Fibroblast of lung (primary cell): Measurements from ENCODE around the gene HSPA5. TPM values are rescaled to one million over a fixed set of nuclear protein-coding genes. Genes with fewer than 3 reads are reported as not detected.
A peak's percentile ranks its signal among the peaks of the same experiment; 100 is the strongest.

Experiments
- DNase-seq, 2 donors: peaks; one replicate each; pipeline versions ENCODE4 v3.0.0 to v3.0.0-alpha.2; 2010; ENCODE audit warnings: low read depth in 2 of 2
- H2AFZ ChIP-seq: 2 replicates; pipeline ENCODE4 v1.5.1; 2012; ENCODE audit warnings: low read length, control low read depth, inconsistent platforms
- H3K27ac ChIP-seq: 2 replicates; pipeline ENCODE4 v1.5.1; 2011; ENCODE audit warnings: low read length, control low read depth; ENCODE audit not compliant: insufficient read depth
- H3K27me3 ChIP-seq: 2 replicates; pipeline ENCODE4 v1.5.1; 2011; ENCODE audit warnings: mild to moderate bottlenecking, low read length; ENCODE audit not compliant: control insufficient read depth, insufficient read depth
- H3K36me3 ChIP-seq: 2 replicates; pipeline ENCODE4 v1.5.1; 2011; ENCODE audit warnings: low read length; ENCODE audit not compliant: control insufficient read depth, insufficient read depth
- H3K4me1 ChIP-seq: 2 replicates; pipeline ENCODE4 v1.5.1; 2011; ENCODE audit warnings: low read length; ENCODE audit not compliant: control insufficient read depth, insufficient read depth; ENCODE audit errors: extremely low read depth
- H3K4me2 ChIP-seq: 2 replicates; pipeline ENCODE4 v1.5.1; 2011; ENCODE audit warnings: low read length, control low read depth; ENCODE audit not compliant: insufficient read depth; ENCODE audit errors: extremely low read depth
- H3K4me3 ChIP-seq, 4 experiments: fragments of 200-600 bp in 1 of 4; sonication (generic) in 1 of 4; replicated peaks in 1 of 4; 2 replicates each; pipeline ENCODE4 v1.5.1; 2011 to 2016; ENCODE audit warnings: low read length in 4 of 4, low read depth in 3 of 4, mild to moderate bottlenecking in 3 of 4, control low read depth in 2 of 4, inconsistent platforms in 1 of 4, mixed read lengths in 1 of 4; ENCODE audit not compliant: insufficient read depth in 1 of 4; ENCODE audit errors: control extremely low read depth in 1 of 4
- H3K79me2 ChIP-seq: 2 replicates; pipeline ENCODE4 v1.5.1; 2012; ENCODE audit warnings: mild to moderate bottlenecking, low read length, inconsistent platforms; ENCODE audit not compliant: control insufficient read depth, insufficient read depth
- H3K9ac ChIP-seq: 2 replicates; pipeline ENCODE4 v1.5.1; 2011; ENCODE audit warnings: mild to moderate bottlenecking, low read length, control low read depth; ENCODE audit not compliant: insufficient read depth
- H3K9me3 ChIP-seq: 2 replicates; pipeline ENCODE4 v1.5.1; 2012; ENCODE audit warnings: low read depth, low read length; ENCODE audit not compliant: control insufficient read depth, insufficient read depth
- H4K20me1 ChIP-seq: 2 replicates; pipeline ENCODE4 v1.5.1; 2011; ENCODE audit warnings: low read length; ENCODE audit not compliant: control insufficient read depth, insufficient read depth; ENCODE audit errors: extremely low read depth
- EZH2 ChIP-seq: IDR thresholded peaks from 2 replicates; pipeline ENCODE4 v1.5.1; 2012; ENCODE audit warnings: low read length, control low read depth, mild to moderate bottlenecking; ENCODE audit errors: missing control alignments
- polyA plus RNA-seq, 2 donors: library from polyadenylated mRNA; depleted of rRNA in 1 of 2; stranded (reverse) in 1 of 2; unstranded in 1 of 2; fragments of >200 nt; gene quantifications; 2 replicates each; pipeline ENCODE4 v1.2.1, GENCODE V29; 2011 to 2012; ENCODE audit warnings: missing spikeins in 1 of 2
- total RNA-seq: library from RNA; depleted of rRNA; stranded (reverse); fragments of >200 nt; gene quantifications from 2 replicates; pipeline ENCODE4 v1.2.1, GENCODE V29; 2014
- TF ChIP-seq, protein P1 (sequence below), 2 donors: IDR thresholded peaks in 1 of 2; conservative IDR thresholded peaks in 1 of 2; 1 replicate in 1 of 2; 2 replicates in 1 of 2; pipeline ENCODE4 v1.5.1; 2011 to 2012; ENCODE audit warnings: low read length in 2 of 2, control low read depth in 1 of 2, inconsistent platforms in 1 of 2, low read depth in 1 of 2, mild to moderate bottlenecking in 1 of 2

Gene HSPA5
- total and polyA plus RNA-seq, 2 donors (not counting 1 experiment from before 2014, with no cell fraction given): 339 to 482 TPM

GRCh38 chr9:125261501-125262293 lies 20.6 kb upstream of the HSPA5 start, which contains the start of gene GAPVD1:
Gene GAPVD1 (plus strand): TSS chr9:125261826. CDS start chr9:125298922, 37,096 bp downstream.
- H3K79me2 ChIP-seq: peaks cover 44% of the 10 kb centered on the region

GRCh38 chr9:125260561-125260960 lies 19.4 kb upstream of the HSPA5 start:
- Histone ChIP-seq H3K27me3 (no peaks in the 10 kb centered on the region), H3K9ac (no peak overlapping the region), H3K9me3 (no peaks in the 10 kb centered on the region), H2AFZ (no peak overlapping the region), H3K79me2 (peaks cover 38% of the 10 kb centered on the region), H3K36me3 (peaks cover 2% of the 10 kb centered on the region), H3K4me3 (no peak overlapping the region), H3K27ac (no peak overlapping the region), H4K20me1 (no peaks in the 10 kb centered on the region), H3K4me1 (peaks cover 3% of the 10 kb centered on the region), H3K4me2 (no peak overlapping the region)
- DNase-seq: peak in 1 of 2 donors; percentile 39
- TF ChIP-seq, protein P1, sequence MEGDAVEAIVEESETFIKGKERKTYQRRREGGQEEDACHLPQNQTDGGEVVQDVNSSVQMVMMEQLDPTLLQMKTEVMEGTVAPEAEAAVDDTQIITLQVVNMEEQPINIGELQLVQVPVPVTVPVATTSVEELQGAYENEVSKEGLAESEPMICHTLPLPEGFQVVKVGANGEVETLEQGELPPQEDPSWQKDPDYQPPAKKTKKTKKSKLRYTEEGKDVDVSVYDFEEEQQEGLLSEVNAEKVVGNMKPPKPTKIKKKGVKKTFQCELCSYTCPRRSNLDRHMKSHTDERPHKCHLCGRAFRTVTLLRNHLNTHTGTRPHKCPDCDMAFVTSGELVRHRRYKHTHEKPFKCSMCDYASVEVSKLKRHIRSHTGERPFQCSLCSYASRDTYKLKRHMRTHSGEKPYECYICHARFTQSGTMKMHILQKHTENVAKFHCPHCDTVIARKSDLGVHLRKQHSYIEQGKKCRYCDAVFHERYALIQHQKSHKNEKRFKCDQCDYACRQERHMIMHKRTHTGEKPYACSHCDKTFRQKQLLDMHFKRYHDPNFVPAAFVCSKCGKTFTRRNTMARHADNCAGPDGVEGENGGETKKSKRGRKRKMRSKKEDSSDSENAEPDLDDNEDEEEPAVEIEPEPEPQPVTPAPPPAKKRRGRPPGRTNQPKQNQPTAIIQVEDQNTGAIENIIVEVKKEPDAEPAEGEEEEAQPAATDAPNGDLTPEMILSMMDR (conservative IDR thresholded peaks at IDR 0.05 in 1 of 2, IDR thresholded peaks at IDR 0.05 in 1 of 2; ENCODE audit: low read depth in 1 of 2, low read length in 2 of 2): no peak
- no peak for TF ChIP-seq EZH2

More at GRCh38 chr9:125261501-125262293, 20.6 kb upstream of the HSPA5 start, which contains the start of gene GAPVD1:
- Histone ChIP-seq H3K27me3 (no peaks in the 10 kb centered on the region), H3K27ac (peak within 1 kb of the TSS; percentile 82), H3K36me3 (peaks cover 2% of the 10 kb centered on the region), H2AFZ (peak within 1 kb of the TSS; percentile 86), H3K9me3 (no peaks in the 10 kb centered on the region), H3K4me2 (peak within 1 kb of the TSS; percentile 99), H3K4me3 (peak within 1 kb of the TSS; percentile 75 to 99 (median 96)), H4K20me1 (no peaks in the 10 kb centered on the region), H3K4me1 (peaks cover 3% of the 10 kb centered on the region), H3K9ac (peak within 1 kb of the TSS; percentile 88)
- peak; percentile 76 to 80 for DNase-seq
- TF ChIP-seq EZH2: no peak
- TF ChIP-seq, protein P1 (conservative IDR thresholded peaks at IDR 0.05 in 1 of 2, IDR thresholded peaks at IDR 0.05 in 1 of 2; ENCODE audit: low read depth in 1 of 2, low read length in 2 of 2): peak; percentile 6 to 36

DNA sequence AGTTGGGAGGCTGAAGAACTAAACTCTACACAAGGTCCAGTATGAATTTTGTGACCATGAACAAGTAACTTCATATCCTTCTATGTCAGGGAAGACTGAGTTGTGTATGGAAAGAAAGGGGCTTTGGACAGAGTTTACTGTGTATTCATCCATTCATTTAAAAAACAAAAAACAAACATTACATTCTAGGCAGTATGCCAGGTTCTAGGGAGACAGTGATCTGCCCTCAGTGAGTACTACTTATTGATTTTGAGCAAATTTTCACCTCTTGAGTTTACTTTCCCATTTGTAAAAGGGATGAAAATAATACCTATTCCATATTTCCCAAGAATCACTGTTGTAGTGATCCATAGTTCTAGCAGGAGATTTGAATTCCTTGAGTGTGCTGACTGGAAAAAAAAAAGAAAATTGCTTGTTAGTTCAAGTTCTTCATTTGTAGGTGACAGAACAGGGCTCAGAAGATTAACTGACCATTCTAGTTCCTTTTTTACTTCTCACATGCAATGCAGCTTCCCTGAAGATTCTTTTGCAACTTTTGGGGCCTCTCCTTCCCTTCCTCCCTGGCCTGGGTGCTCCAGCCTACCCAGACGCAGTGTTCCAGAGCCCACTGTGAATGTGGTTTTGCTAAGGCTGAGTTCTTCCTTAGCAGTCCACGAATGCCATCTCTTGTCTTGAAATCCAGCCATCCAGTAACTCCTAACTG lies 17.8 kb upstream of the HSPA5 start:
- TF ChIP-seq, protein P1 (conservative IDR thresholded peaks at IDR 0.05 in 1 of 2, IDR thresholded peaks at IDR 0.05 in 1 of 2; ENCODE audit: low read depth in 1 of 2, low read length in 2 of 2): no peak
- TF ChIP-seq EZH2: no peak
- peaks cover 3% of the 10 kb centered on the region for H3K4me1 ChIP-seq
- H3K9ac ChIP-seq: no peak overlapping the region
- no peaks in the 10 kb centered on the region for H4K20me1 ChIP-seq
- H3K27me3 ChIP-seq: no peaks in the 10 kb centered on the region
- H3K79me2 ChIP-seq: peaks cover 23% of the 10 kb centered on the region
- no peak for DNase-seq
- no peaks in the 10 kb centered on the region for H3K9me3 ChIP-seq
- H3K4me2 ChIP-seq: no peak overlapping the region
- H3K36me3 ChIP-seq: no peaks in the 10 kb centered on the region
- no peak overlapping the region for H3K4me3 ChIP-seq
- no peak overlapping the region for H3K27ac ChIP-seq
- no peak overlapping the region for H2AFZ ChIP-seq
